WI38 (cell line): ENCODE results near the gene ENAH.

ENCODE experiments used
- H3K4me3 ChIP-seq: 2 replicates; pipeline ENCODE4 v1.5.1; 2011; ENCODE audit warnings: low read depth, mild to moderate bottlenecking, control low read depth, low read length
- CTCF ChIP-seq: IDR thresholded peaks from 2 replicates; pipeline ENCODE4 v1.5.1; 2012; ENCODE audit warnings: low read depth, mild to moderate bottlenecking, control low read depth, low read length

The ENAH gene

DNA sequence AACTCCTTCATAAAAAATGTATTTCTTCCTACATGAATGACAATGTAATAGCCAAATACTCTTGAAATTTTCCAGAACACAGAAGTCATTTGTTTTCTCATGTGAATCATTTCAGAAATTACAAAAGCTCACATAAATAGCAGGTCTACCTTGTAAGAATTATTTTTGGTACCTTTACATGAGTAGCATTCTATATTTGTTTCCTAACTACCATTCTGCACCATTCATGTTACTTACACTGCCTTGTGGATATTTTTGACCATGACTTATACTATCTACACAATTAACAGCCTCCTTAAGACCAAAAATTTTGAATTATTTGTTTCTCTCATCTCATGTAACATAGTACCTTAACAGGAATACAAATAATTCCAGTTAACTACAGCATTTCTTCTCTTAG lies 109.6 kb downstream of the ENAH start:
- no peak overlapping the region for H3K4me3 ChIP-seq
- TF ChIP-seq CTCF: no peak

GRCh38 chr1:225541383-225541782 lies 111.5 kb downstream of the ENAH start:
- no peak overlapping the region for H3K4me3 ChIP-seq
- no peak for TF ChIP-seq CTCF

GRCh38 chr1:225539575-225539974 lies 113.3 kb downstream of the ENAH start:
- no peak for TF ChIP-seq CTCF

GRCh38 chr1:225539069-225539468 lies 113.9 kb downstream of the ENAH start:
- TF ChIP-seq CTCF: no peak
- no peak overlapping the region for H3K4me3 ChIP-seq

More at GRCh38 chr1:225539575-225539974, 113.3 kb downstream of the ENAH start:
- no peak overlapping the region for H3K4me3 ChIP-seq

- no peak overlapping the region for H3K4me3 ChIP-seq
- no peak for TF ChIP-seq CTCF
Measured at GRCh38 chr1:225537554-225538251, 115.2 kb downstream of the ENAH start.

DNA sequence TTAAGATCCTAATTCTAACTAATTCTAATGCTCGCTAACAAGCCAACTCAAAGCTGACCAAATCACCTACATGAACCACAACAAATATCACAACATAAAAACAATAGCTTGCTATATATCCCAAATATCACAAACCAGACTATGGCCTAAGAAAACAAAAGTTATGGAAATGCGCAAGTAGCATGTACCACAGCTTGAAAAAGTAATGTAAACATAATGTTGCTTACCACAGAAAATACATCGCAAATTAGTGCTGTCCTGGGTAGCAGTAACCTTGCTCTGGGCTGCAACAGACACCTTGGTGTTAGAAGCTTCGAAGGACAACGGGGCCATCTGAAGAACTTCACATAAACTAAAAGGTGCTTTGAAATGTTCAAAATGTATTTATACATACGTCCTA lies 117.6 kb downstream of the ENAH start:
- no peak overlapping the region for H3K4me3 ChIP-seq
- TF ChIP-seq CTCF: no peak

DNA sequence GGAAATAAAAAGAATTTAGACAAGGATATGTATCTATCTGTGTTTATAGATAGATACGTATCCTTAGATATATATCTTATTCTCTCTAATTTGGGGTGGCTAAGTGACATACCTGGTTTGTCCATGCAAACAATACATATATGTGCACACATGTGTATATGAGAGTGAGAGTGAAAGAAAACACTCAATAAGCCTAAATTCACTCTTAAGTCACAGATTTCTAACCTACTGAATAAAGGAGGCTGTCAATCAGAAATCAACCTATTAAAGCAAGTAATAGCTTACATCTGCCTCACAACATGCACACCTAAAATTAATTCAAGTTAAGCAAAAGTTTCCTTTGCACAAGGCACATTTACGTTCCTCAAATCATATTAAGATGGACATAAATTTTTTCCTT lies 118.2 kb downstream of the ENAH start:
- H3K4me3 ChIP-seq: no peak overlapping the region
- no peak for TF ChIP-seq CTCF
